HL-60 (cell line): Measurements from ENCODE around the gene DSE.
"Not testable (repeated sequence)": the region's sequence is repeated elsewhere in the genome, so short reads cannot be mapped to it uniquely, and the experiment has no call there.

ENCODE experiments used
- CTCF ChIP-seq: IDR thresholded peaks from one replicate; pipeline ENCODE4 v1.5.1; 2011; ENCODE audit warnings: low read length, control low read depth, inconsistent platforms; ENCODE audit not compliant: insufficient read depth
- POLR2AphosphoS5 ChIP-seq: IDR thresholded peaks from 2 replicates; pipeline ENCODE4 v1.6.1; 2012; ENCODE audit warnings: low read depth
- REST ChIP-seq: IDR thresholded peaks from 2 replicates; pipeline ENCODE4 v1.6.1; 2012; ENCODE audit warnings: low read depth; ENCODE audit not compliant: insufficient replicate concordance

GRCh38 chr6:116334638-116335409 is 35.9 kb upstream of the DSE start:
- TF ChIP-seq CTCF, REST, POLR2AphosphoS5: not testable (repeated sequence)
